CD14-positive monocyte (primary cell): ENCODE results near the gene PLXNB1. TPM values are rescaled to one million over a fixed set of nuclear protein-coding genes. Genes with fewer than 3 reads are reported as not detected.

Source experiments
- DNase-seq, 3 donors: peaks; one replicate each; pipeline ENCODE4 v3.0.0-alpha.2; 2011 to 2022
- H2AFZ ChIP-seq: 2 replicates; pipeline ENCODE4 v1.6.0; 2012; ENCODE audit warnings: mild to moderate bottlenecking, low read depth, low read length, inconsistent platforms; ENCODE audit not compliant: insufficient read depth, poor library complexity, severe bottlenecking
- H3K27ac ChIP-seq, 2 donors: 1 replicate in 1 of 2; 2 replicates in 1 of 2; pipeline ENCODE4 v1.5.1; 2012 to 2013; ENCODE audit warnings: low read length in 2 of 2, control low read depth in 1 of 2, inconsistent platforms in 1 of 2, low read depth in 1 of 2, mild to moderate bottlenecking in 1 of 2
- H3K27me3 ChIP-seq, 2 donors: one replicate each; pipeline versions ENCODE4 v1.6.0 to v1.6.1; 2011 to 2013; ENCODE audit warnings: low read length in 2 of 2; ENCODE audit not compliant: control insufficient read depth in 2 of 2, insufficient read depth in 2 of 2
- H3K36me3 ChIP-seq, 2 donors: replicated peaks in 1 of 2; 1 replicate in 1 of 2; 2 replicates in 1 of 2; pipeline versions ENCODE4 v1.5.1 to v1.6.1; 2012 to 2013; ENCODE audit warnings: low read length in 2 of 2, control low read depth in 1 of 2, inconsistent platforms in 1 of 2, mild to moderate bottlenecking in 1 of 2; ENCODE audit not compliant: insufficient read depth in 2 of 2, control insufficient read depth in 1 of 2
- H3K4me1 ChIP-seq, 2 donors: 1 replicate in 1 of 2; 2 replicates in 1 of 2; pipeline versions ENCODE4 v1.5.1 to v1.6.1; 2012 to 2013; ENCODE audit warnings: low read length in 2 of 2, control low read depth in 1 of 2, inconsistent platforms in 1 of 2, mild to moderate bottlenecking in 1 of 2, moderate library complexity in 1 of 2; ENCODE audit not compliant: insufficient read depth in 2 of 2, control insufficient read depth in 1 of 2
- H3K4me2 ChIP-seq: replicated peaks from 2 replicates; pipeline ENCODE3; 2012; ENCODE audit warnings: low read length, moderate library complexity, mild to moderate bottlenecking; ENCODE audit not compliant: poor library complexity, severe bottlenecking; ENCODE audit errors: extremely low read depth
- H3K4me3 ChIP-seq, 3 experiments: fragments of 200-600 bp in 1 of 3; sonication (generic) in 1 of 3; replicated peaks in 1 of 3; 1 replicate in 2 of 3; 2 replicates in 1 of 3; pipeline ENCODE4 v1.5.1; 2011 to 2013; ENCODE audit warnings: low read length in 3 of 3, mild to moderate bottlenecking in 3 of 3, control low read depth in 2 of 3, low read depth in 2 of 3, inconsistent platforms in 1 of 3, moderate library complexity in 1 of 3
- H3K79me2 ChIP-seq: 2 replicates; pipeline ENCODE4 v1.6.0; 2012; ENCODE audit warnings: mild to moderate bottlenecking, control low read depth, inconsistent platforms, low read length, moderate library complexity; ENCODE audit not compliant: insufficient read depth
- H3K9ac ChIP-seq: 2 replicates; pipeline ENCODE4 v1.6.0; 2017; ENCODE audit warnings: low read length, mild to moderate bottlenecking; ENCODE audit not compliant: insufficient read depth, poor library complexity, severe bottlenecking
- H3K9me3 ChIP-seq, 2 donors: replicated peaks in 1 of 2; 1 replicate in 1 of 2; 2 replicates in 1 of 2; pipeline versions ENCODE4 v1.5.1 to v1.6.1; 2012 to 2013; ENCODE audit warnings: low read length in 2 of 2, control low read depth in 1 of 2; ENCODE audit not compliant: control insufficient read depth in 1 of 2, insufficient read depth in 1 of 2
- H4K20me1 ChIP-seq: 2 replicates; pipeline ENCODE4 v1.6.0; 2012; ENCODE audit warnings: mild to moderate bottlenecking, low read length, control low read depth, moderate library complexity; ENCODE audit not compliant: insufficient read depth
- H3K27ac Mint-ChIP-seq, 7 donors: one replicate each; pipeline ENCODE4 v1.8.0; 2020; ENCODE audit warnings: mild to moderate bottlenecking in 7 of 7, mixed read lengths in 7 of 7, moderate library complexity in 6 of 7, inconsistent platforms in 2 of 7
- H3K27me3 Mint-ChIP-seq, 3 donors: one replicate each; pipeline ENCODE4 v1.8.0; 2021 to 2022; ENCODE audit warnings: low read depth in 3 of 3, mild to moderate bottlenecking in 3 of 3, mixed read lengths in 3 of 3, moderate library complexity in 3 of 3, inconsistent platforms in 1 of 3
- H3K36me3 Mint-ChIP-seq, 2 donors: one replicate each; pipeline ENCODE4 v1.8.0; 2020; ENCODE audit warnings: mixed read lengths in 2 of 2, inconsistent platforms in 1 of 2, mild to moderate bottlenecking in 1 of 2
- H3K4me1 Mint-ChIP-seq: one replicate; pipeline ENCODE4 v1.8.0; 2020; ENCODE audit warnings: mild to moderate bottlenecking, mixed read lengths
- H3K4me3 Mint-ChIP-seq, 2 donors: one replicate each; pipeline ENCODE4 v1.8.0; 2020; ENCODE audit warnings: mild to moderate bottlenecking in 2 of 2, mixed read lengths in 2 of 2, moderate library complexity in 1 of 2
- H3K9me3 Mint-ChIP-seq, 7 donors: one replicate each; pipeline ENCODE4 v1.8.0; 2020 to 2022; ENCODE audit warnings: mixed read lengths in 7 of 7, mild to moderate bottlenecking in 6 of 7, moderate library complexity in 6 of 7, inconsistent platforms in 2 of 7
- WGBS: methylation state at CpG from one replicate; pipeline ENCODE4 v1.1.5; 2013; ENCODE audit warnings: missing lambda C conversion rate; ENCODE audit not compliant: insufficient coverage; 5-methylcytosine and 5-hydroxymethylcytosine counted together
- intact Hi-C, 2 donors: fragments of 100-400 bp; cut with micrococcal nuclease; formaldehyde crosslinking; loops; one replicate each; pipeline versions ENCODE4 v1.15.0 to v1.15.1; 2023
- polyA plus RNA-seq, 3 donors: library from polyadenylated mRNA; depleted of rRNA in 1 of 3; unstranded in 2 of 3; stranded (reverse) in 1 of 3; fragments of 300-500 nt in 2 of 3; fragments of >200 nt in 1 of 3; fragmentation: Illumina TruSeq in 2 of 3; gene quantifications; 1 replicate in 2 of 3; 2 replicates in 1 of 3; pipeline ENCODE4 v1.2.3, GENCODE V29; 2012 to 2021
- TF ChIP-seq, protein P1 (sequence below): fragments of 200-600 bp; IDR thresholded peaks from one replicate; pipeline ENCODE4 v1.8.0; 2022; ENCODE audit warnings: antibody characterized with exemption, mild to moderate bottlenecking

PLXNB1 gene
- polyA plus RNA-seq, 3 donors: 0.14 to 4.3 TPM; not detected in 1

- H4K20me1 ChIP-seq: no peaks in the 10 kb centered on the region
- H3K4me1 Mint-ChIP-seq: no peaks in the 10 kb centered on the region
- no peaks in the 10 kb centered on the region for H3K27me3 ChIP-seq
- no peak overlapping the region for H3K4me2 ChIP-seq
- H3K27me3 Mint-ChIP-seq: peaks cover 0 to 3% (median 0%) of the 10 kb centered on the region in 3 donors
- WGBS: 95% methylated on average over 13 of the region's 14 CpGs
- H3K36me3 ChIP-seq: no peaks in the 10 kb centered on the region
- no peak overlapping the region for H2AFZ ChIP-seq
- peaks cover 0 to 2% (median 0%) of the 10 kb centered on the region in 7 donors for H3K9me3 Mint-ChIP-seq
- intact Hi-C loops: no loop called here
- TF ChIP-seq, protein P1, sequence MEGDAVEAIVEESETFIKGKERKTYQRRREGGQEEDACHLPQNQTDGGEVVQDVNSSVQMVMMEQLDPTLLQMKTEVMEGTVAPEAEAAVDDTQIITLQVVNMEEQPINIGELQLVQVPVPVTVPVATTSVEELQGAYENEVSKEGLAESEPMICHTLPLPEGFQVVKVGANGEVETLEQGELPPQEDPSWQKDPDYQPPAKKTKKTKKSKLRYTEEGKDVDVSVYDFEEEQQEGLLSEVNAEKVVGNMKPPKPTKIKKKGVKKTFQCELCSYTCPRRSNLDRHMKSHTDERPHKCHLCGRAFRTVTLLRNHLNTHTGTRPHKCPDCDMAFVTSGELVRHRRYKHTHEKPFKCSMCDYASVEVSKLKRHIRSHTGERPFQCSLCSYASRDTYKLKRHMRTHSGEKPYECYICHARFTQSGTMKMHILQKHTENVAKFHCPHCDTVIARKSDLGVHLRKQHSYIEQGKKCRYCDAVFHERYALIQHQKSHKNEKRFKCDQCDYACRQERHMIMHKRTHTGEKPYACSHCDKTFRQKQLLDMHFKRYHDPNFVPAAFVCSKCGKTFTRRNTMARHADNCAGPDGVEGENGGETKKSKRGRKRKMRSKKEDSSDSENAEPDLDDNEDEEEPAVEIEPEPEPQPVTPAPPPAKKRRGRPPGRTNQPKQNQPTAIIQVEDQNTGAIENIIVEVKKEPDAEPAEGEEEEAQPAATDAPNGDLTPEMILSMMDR: no peak
- no peak overlapping the region for H3K27ac ChIP-seq
- no peaks in the 10 kb centered on the region for H3K79me2 ChIP-seq
- H3K4me3 ChIP-seq: no peak overlapping the region
- H3K4me3 Mint-ChIP-seq: no peak overlapping the region
- no peak overlapping the region for H3K9ac ChIP-seq
- H3K36me3 Mint-ChIP-seq: no peaks in the 10 kb centered on the region
- no peak overlapping the region for H3K27ac Mint-ChIP-seq
- no peaks in the 10 kb centered on the region for H3K4me1 ChIP-seq
- H3K9me3 ChIP-seq: no peaks in the 10 kb centered on the region
- no peak for DNase-seq
These were observed 13.8 kb downstream of the PLXNB1 start for GRCh38 chr3:48416091-48416505.

DNA sequence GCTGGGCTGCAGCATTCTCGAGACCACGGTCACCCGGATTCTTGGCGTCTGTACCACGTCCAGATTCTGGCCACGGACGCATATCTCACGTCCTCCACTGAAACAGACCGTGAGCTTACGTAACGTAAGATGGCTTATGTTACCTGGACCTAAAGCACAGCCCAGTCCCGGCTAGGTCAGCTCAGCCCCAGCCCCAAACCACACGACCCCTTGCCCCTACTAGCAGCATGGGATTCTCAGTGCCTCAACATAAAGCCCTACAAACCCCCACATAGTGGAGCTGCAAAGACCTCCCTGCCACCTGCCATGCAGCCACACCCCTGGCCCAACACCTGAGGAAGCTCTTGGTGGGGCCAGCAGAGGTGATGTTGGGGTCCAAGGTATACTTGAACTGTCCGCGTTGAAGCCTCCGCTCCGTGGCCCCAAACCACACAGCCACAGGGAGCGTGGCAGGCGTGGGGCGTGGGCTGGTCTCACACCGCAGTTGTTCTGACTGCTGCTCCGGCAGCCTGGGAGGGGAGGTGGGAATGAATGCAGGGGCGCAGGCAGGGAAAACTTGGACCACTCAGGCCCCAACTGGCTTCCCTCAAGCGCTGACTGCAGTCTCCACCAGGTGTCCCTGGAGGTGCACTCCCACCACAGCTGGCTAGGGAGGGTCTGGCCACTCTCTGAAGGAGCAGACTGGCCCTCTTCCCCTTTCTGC is 14.5 kb downstream of the PLXNB1 start:
- H3K27ac ChIP-seq: no peak overlapping the region
- H3K27me3 ChIP-seq: no peaks in the 10 kb centered on the region
- Mint-ChIP-seq H3K27ac (no peak overlapping the region), H3K4me3 (no peak overlapping the region), H3K27me3 (peaks cover 0 to 3% (median 0%) of the 10 kb centered on the region in 3 donors), H3K4me1 (no peaks in the 10 kb centered on the region), H3K36me3 (no peaks in the 10 kb centered on the region), H3K9me3 (peaks cover 0 to 2% (median 0%) of the 10 kb centered on the region in 7 donors)
- no peak overlapping the region for H3K4me3 ChIP-seq
- DNase-seq: no peak
- intact Hi-C loops: no loop called here
- H3K4me1 ChIP-seq: no peaks in the 10 kb centered on the region
- WGBS: 97% methylated on average over 20 of the region's 24 CpGs
- no peak overlapping the region for H3K9ac ChIP-seq
- no peaks in the 10 kb centered on the region for H3K9me3 ChIP-seq
- no peaks in the 10 kb centered on the region for H3K36me3 ChIP-seq
- TF ChIP-seq, protein P1: no peak
- no peaks in the 10 kb centered on the region for H4K20me1 ChIP-seq
- no peak overlapping the region for H3K4me2 ChIP-seq
- no peak overlapping the region for H2AFZ ChIP-seq
- no peaks in the 10 kb centered on the region for H3K79me2 ChIP-seq
